H9 (cell line): ENCODE data around the gene RNGTT. TPM values are rescaled to one million over a fixed set of nuclear protein-coding genes. Genes with fewer than 3 reads are reported as not detected.

Source experiments
- DNase-seq: peaks from one replicate; pipeline ENCODE4 v3.0.0-alpha.2; 2017
- H2AFZ ChIP-seq: one replicate; pipeline ENCODE4 v1.6.1; 2013; ENCODE audit warnings: mild to moderate bottlenecking, low read length, control low read depth, moderate library complexity
- H2AK5ac ChIP-seq: 2 replicates; pipeline ENCODE4 v1.6.1; 2013; ENCODE audit warnings: low read length, control low read depth, mixed read lengths; ENCODE audit not compliant: insufficient read length
- H2BK120ac ChIP-seq: one replicate; pipeline ENCODE4 v1.6.1; 2013; ENCODE audit warnings: low read depth, mild to moderate bottlenecking, low read length, control low read depth, inconsistent platforms; ENCODE audit not compliant: poor library complexity, severe bottlenecking
- H2BK12ac ChIP-seq: 2 replicates; pipeline ENCODE4 v1.6.1; 2013; ENCODE audit warnings: low read length, control low read depth, mixed read lengths, low read depth; ENCODE audit not compliant: insufficient read length
- H2BK15ac ChIP-seq: 2 replicates; pipeline ENCODE4 v1.6.1; 2013; ENCODE audit warnings: low read depth, low read length, control low read depth
- H2BK20ac ChIP-seq: one replicate; pipeline ENCODE4 v1.6.1; 2013; ENCODE audit warnings: low read depth, mild to moderate bottlenecking, low read length, control low read depth, inconsistent platforms; ENCODE audit not compliant: poor library complexity, severe bottlenecking
- H2BK5ac ChIP-seq: 2 replicates; pipeline ENCODE4 v1.6.1; 2013; ENCODE audit warnings: low read length, control low read depth, mixed read lengths; ENCODE audit not compliant: insufficient read length
- H3K14ac ChIP-seq: 2 replicates; pipeline ENCODE4 v1.6.1; 2013; ENCODE audit warnings: low read length, control low read depth; ENCODE audit not compliant: insufficient read depth
- H3K18ac ChIP-seq: 2 replicates; pipeline ENCODE4 v1.6.1; 2013; ENCODE audit warnings: low read depth, mild to moderate bottlenecking, mixed read lengths, low read length, control low read depth; ENCODE audit not compliant: insufficient read length
- H3K23ac ChIP-seq: 2 replicates; pipeline ENCODE4 v1.6.1; 2013; ENCODE audit warnings: low read length, control low read depth, mixed read lengths, low read depth; ENCODE audit not compliant: insufficient read length
- H3K23me2 ChIP-seq: 2 replicates; pipeline ENCODE4 v1.6.1; 2013; ENCODE audit warnings: low read depth, mild to moderate bottlenecking, mixed read lengths, low read length, control low read depth; ENCODE audit not compliant: insufficient read length, poor library complexity, severe bottlenecking
- H3K27ac ChIP-seq: 2 replicates; pipeline ENCODE4 v1.5.1; 2013; ENCODE audit warnings: low read length, control low read depth, mixed read lengths, low read depth; ENCODE audit not compliant: insufficient read length
- H3K27me3 ChIP-seq: 2 replicates; pipeline ENCODE4 v1.6.1; 2013; ENCODE audit warnings: low read length, control low read depth, inconsistent platforms; ENCODE audit not compliant: insufficient read depth
- H3K4ac ChIP-seq: 2 replicates; pipeline ENCODE4 v1.6.1; 2013; ENCODE audit warnings: low read depth, mild to moderate bottlenecking, control low read depth, inconsistent platforms, low read length, moderate library complexity
- H3K4me1 ChIP-seq: 2 replicates; pipeline ENCODE4 v1.6.1; 2013; ENCODE audit warnings: low read length, control low read depth, inconsistent platforms; ENCODE audit not compliant: insufficient read depth
- H3K4me2 ChIP-seq: 2 replicates; pipeline ENCODE4 v1.6.1; 2013; ENCODE audit warnings: low read length, control low read depth, mixed read lengths; ENCODE audit not compliant: insufficient read length, insufficient read depth
- H3K56ac ChIP-seq: 2 replicates; pipeline ENCODE4 v1.6.1; 2013; ENCODE audit warnings: low read depth, mild to moderate bottlenecking, mixed read lengths, low read length, control low read depth; ENCODE audit not compliant: insufficient read length
- H3K79me1 ChIP-seq: 2 replicates; pipeline ENCODE4 v1.6.1; 2013; ENCODE audit warnings: low read depth, mild to moderate bottlenecking, moderate library complexity, low read length, control low read depth, inconsistent platforms; ENCODE audit not compliant: insufficient read depth, poor library complexity, severe bottlenecking
- H3K79me2 ChIP-seq: 2 replicates; pipeline ENCODE4 v1.6.1; 2013; ENCODE audit warnings: low read length, control low read depth, inconsistent platforms; ENCODE audit not compliant: insufficient read depth
- H3K9ac ChIP-seq: 2 replicates; pipeline ENCODE4 v1.6.1; 2013; ENCODE audit warnings: low read length, control low read depth, mixed read lengths; ENCODE audit not compliant: insufficient read length; ENCODE audit errors: extremely low read depth
- H3K9me3 ChIP-seq: one replicate; pipeline ENCODE4 v1.6.1; 2013; ENCODE audit warnings: low read depth, low read length, inconsistent platforms; ENCODE audit not compliant: control insufficient read depth
- H3T11ph ChIP-seq: one replicate; pipeline ENCODE4 v1.6.1; 2013; ENCODE audit warnings: mild to moderate bottlenecking, low read length, control low read depth, inconsistent platforms
- H4K20me1 ChIP-seq: one replicate; pipeline ENCODE4 v1.6.1; 2013; ENCODE audit not compliant: control insufficient read depth, insufficient read length, insufficient read depth
- H4K5ac ChIP-seq: 2 replicates; pipeline ENCODE4 v1.6.1; 2013; ENCODE audit warnings: low read depth, mild to moderate bottlenecking, mixed read lengths, low read length, control low read depth; ENCODE audit not compliant: insufficient read length
- H4K8ac ChIP-seq: replicated peaks from 2 replicates; pipeline ENCODE4 v1.6.1; 2013; ENCODE audit warnings: low read length, control low read depth, mixed read lengths, low read depth; ENCODE audit not compliant: insufficient read length
- H4K91ac ChIP-seq: 2 replicates; pipeline ENCODE4 v1.6.1; 2013; ENCODE audit warnings: low read depth, mild to moderate bottlenecking, moderate library complexity, mixed read lengths, low read length, control low read depth; ENCODE audit not compliant: insufficient read length
- H3K27ac Mint-ChIP-seq, 3 experiments: 2 replicates in 2 of 3; 3 replicates in 1 of 3; pipeline ENCODE4 v1.8.0; 2020 to 2021; ENCODE audit warnings: mixed read lengths in 3 of 3, mild to moderate bottlenecking in 1 of 3, moderate library complexity in 1 of 3
- H3K27me3 Mint-ChIP-seq: 2 replicates; pipeline ENCODE4 v1.8.0; 2021; ENCODE audit warnings: low read depth, mild to moderate bottlenecking, moderate library complexity, mixed read lengths
- H3K36me3 Mint-ChIP-seq, 3 experiments: 2 replicates in 2 of 3; 3 replicates in 1 of 3; pipeline ENCODE4 v1.8.0; 2020 to 2021; ENCODE audit warnings: low read depth in 3 of 3, mixed read lengths in 3 of 3; ENCODE audit not compliant: insufficient read depth in 1 of 3
- H3K4me1 Mint-ChIP-seq, 2 experiments: 2 replicates each; pipeline ENCODE4 v1.8.0; 2020; ENCODE audit warnings: mixed read lengths in 2 of 2
- H3K4me3 Mint-ChIP-seq, 2 experiments: 2 replicates in 1 of 2; 3 replicates in 1 of 2; pipeline ENCODE4 v1.8.0; 2020 to 2021; ENCODE audit warnings: mild to moderate bottlenecking in 2 of 2, mixed read lengths in 2 of 2, moderate library complexity in 1 of 2
- H3K9me3 Mint-ChIP-seq, 2 experiments: 2 replicates in 1 of 2; 3 replicates in 1 of 2; pipeline ENCODE4 v1.8.0; 2020; ENCODE audit warnings: mild to moderate bottlenecking in 2 of 2, mixed read lengths in 2 of 2, moderate library complexity in 1 of 2
- WGBS: extraction: QIAGEN DNeasy Blood & Tissue Kit; methylation state at CpG from one replicate; pipeline ENCODE4 v1.1.7; 2013; ENCODE audit warnings: missing lambda C conversion rate, low lambda C conversion rate, mixed read lengths; ENCODE audit not compliant: insufficient read length; ENCODE audit errors: extremely low coverage; 5-methylcytosine and 5-hydroxymethylcytosine counted together
- total RNA-seq: library from RNA; stranded (reverse); gene quantifications from 2 replicates; pipeline ENCODE4 v1.2.1, GENCODE V29; 2021
- TF ChIP-seq, protein P1 (sequence below): fragments of 200-600 bp; sonication (generic); conservative IDR thresholded peaks from 3 replicates; pipeline ENCODE4 v1.8.0; 2021; ENCODE audit warnings: antibody characterized with exemption, mild to moderate bottlenecking

The RNGTT gene
- total RNA-seq, 1 experiment from 2014 or later: 20.5 TPM

DNA sequence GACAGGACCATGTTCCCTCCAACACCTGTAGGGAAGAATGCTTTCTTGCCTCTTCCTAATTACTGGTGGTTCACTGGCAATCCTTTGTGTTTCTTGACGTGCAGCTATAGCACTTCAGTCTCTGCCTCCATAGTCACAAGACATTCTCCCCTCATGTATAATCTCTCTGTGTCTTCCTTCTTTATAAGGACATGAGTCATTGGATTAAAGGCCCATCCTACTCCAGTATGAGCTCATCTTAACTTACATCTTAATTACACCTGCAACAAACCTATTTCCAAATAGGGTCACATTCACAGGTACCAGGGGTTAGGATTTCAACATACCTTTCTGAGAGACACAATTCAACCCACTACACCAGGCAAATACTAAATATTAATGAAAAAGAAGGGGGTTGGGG lies 213.6 kb downstream of the RNGTT start:
- H3K27me3 Mint-ChIP-seq: no peaks in the 10 kb centered on the region
- no peak overlapping the region for H4K5ac ChIP-seq
- no peak overlapping the region for H4K8ac ChIP-seq
- no peaks in the 10 kb centered on the region for H3K9me3 ChIP-seq
- H3K23me2 ChIP-seq: no peaks in the 10 kb centered on the region
- H3K4me1 Mint-ChIP-seq: 0 out of 4 replicates have a peak, but pooled peaks cover 0 to 3% of the 10 kb centered on the region in 2 experiments
- no peak overlapping the region for H3K27ac Mint-ChIP-seq
- H3K36me3 Mint-ChIP-seq: peaks cover 1 to 3% (median 2%) of the 10 kb centered on the region in 3 experiments; a peak in 6 of 7 replicates
- no peak overlapping the region for H3K4ac ChIP-seq
- no peak overlapping the region for H3K23ac ChIP-seq
- H4K91ac ChIP-seq: no peak overlapping the region
- no peak overlapping the region for H2BK120ac ChIP-seq
- no peak overlapping the region for H3K4me3 Mint-ChIP-seq
- no peaks in the 10 kb centered on the region for H3K27me3 ChIP-seq
- H2AK5ac ChIP-seq: no peak overlapping the region
- H3K56ac ChIP-seq: no peak overlapping the region
- H3T11ph ChIP-seq: no peak overlapping the region
- peaks cover 1% of the 10 kb centered on the region in 2 experiments; a peak in 4 of 5 replicates for H3K9me3 Mint-ChIP-seq
- no peak overlapping the region for H3K4me2 ChIP-seq
- TF ChIP-seq, protein P1, sequence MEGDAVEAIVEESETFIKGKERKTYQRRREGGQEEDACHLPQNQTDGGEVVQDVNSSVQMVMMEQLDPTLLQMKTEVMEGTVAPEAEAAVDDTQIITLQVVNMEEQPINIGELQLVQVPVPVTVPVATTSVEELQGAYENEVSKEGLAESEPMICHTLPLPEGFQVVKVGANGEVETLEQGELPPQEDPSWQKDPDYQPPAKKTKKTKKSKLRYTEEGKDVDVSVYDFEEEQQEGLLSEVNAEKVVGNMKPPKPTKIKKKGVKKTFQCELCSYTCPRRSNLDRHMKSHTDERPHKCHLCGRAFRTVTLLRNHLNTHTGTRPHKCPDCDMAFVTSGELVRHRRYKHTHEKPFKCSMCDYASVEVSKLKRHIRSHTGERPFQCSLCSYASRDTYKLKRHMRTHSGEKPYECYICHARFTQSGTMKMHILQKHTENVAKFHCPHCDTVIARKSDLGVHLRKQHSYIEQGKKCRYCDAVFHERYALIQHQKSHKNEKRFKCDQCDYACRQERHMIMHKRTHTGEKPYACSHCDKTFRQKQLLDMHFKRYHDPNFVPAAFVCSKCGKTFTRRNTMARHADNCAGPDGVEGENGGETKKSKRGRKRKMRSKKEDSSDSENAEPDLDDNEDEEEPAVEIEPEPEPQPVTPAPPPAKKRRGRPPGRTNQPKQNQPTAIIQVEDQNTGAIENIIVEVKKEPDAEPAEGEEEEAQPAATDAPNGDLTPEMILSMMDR: no peak
- no peaks in the 10 kb centered on the region for H3K4me1 ChIP-seq
- H3K14ac ChIP-seq: no peak overlapping the region
- DNase-seq: no peak
- no peaks in the 10 kb centered on the region for H3K79me1 ChIP-seq
- no peak overlapping the region for H3K9ac ChIP-seq
- H2BK15ac ChIP-seq: no peak overlapping the region
- no peak overlapping the region for H2BK12ac ChIP-seq
- H2BK5ac ChIP-seq: no peak overlapping the region
- no peak overlapping the region for H2AFZ ChIP-seq
- H4K20me1 ChIP-seq: no peaks in the 10 kb centered on the region
- no peak overlapping the region for H2BK20ac ChIP-seq
- no peak overlapping the region for H3K27ac ChIP-seq
- no CpG with 5 or more reads among the region's 1 CpG for WGBS
- H3K18ac ChIP-seq: no peak overlapping the region
- H3K79me2 ChIP-seq: no peaks in the 10 kb centered on the region
